Tibial artery (tissue), 4 donors: ENCODE results near the gene PALD1.
A peak's percentile ranks its signal among the peaks of the same experiment; 100 is the strongest.

Source experiments
- DNase-seq, 2 donors: peaks; one replicate each; pipeline ENCODE4 v3.0.0-alpha.2; 2019
- H3K27ac ChIP-seq, 2 donors: fragments of 200-600 bp; sonication (generic) in 1 of 2; 1 replicate in 1 of 2; 2 replicates in 1 of 2; pipeline ENCODE4 v1.5.1; 2018 to 2019; ENCODE audit warnings: mild to moderate bottlenecking in 1 of 2
- H3K27me3 ChIP-seq, 2 donors: fragments of 200-600 bp; sonication (generic) in 1 of 2; one replicate each; pipeline versions ENCODE4 v1.5.1 to v1.6.0; 2016 to 2019
- H3K36me3 ChIP-seq, 3 donors: fragments of 200-600 bp; sonication (generic) in 2 of 3; one replicate each; pipeline ENCODE4 v1.5.1; 2016 to 2019; ENCODE audit warnings: mild to moderate bottlenecking in 2 of 3
- H3K4me1 ChIP-seq, 4 donors: fragments of 200-600 bp; sonication (generic) in 2 of 4; 1 replicate in 3 of 4; 2 replicates in 1 of 4; pipeline ENCODE4 v1.5.1; 2016 to 2019
- H3K4me3 ChIP-seq, 2 donors: fragments of 200-600 bp; sonication (generic) in 1 of 2; 1 replicate in 1 of 2; 2 replicates in 1 of 2; pipeline ENCODE4 v1.5.1; 2018 to 2019; ENCODE audit warnings: mild to moderate bottlenecking in 2 of 2
- H3K9me3 ChIP-seq, 3 donors: fragments of 200-600 bp; sonication (generic) in 1 of 3; one replicate each; pipeline ENCODE4 v1.5.1; 2016 to 2019
- intact Hi-C: fragments of 100-400 bp; cut with DNase I; formaldehyde crosslinking; loops from one replicate; pipeline ENCODE4 v1.15.0; 2023; ENCODE audit warnings: low total_unique reads
- TF ChIP-seq, protein P1 (sequence below), 2 experiments: fragments of 200-600 bp in 1 of 2; fragments of 450-650 bp in 1 of 2; IDR thresholded peaks; one replicate each; pipeline ENCODE4 v1.5.1; 2017 to 2019; ENCODE audit warnings: antibody characterized with exemption in 2 of 2, mild to moderate bottlenecking in 1 of 2, moderate library complexity in 1 of 2

Gene PALD1

DNA sequence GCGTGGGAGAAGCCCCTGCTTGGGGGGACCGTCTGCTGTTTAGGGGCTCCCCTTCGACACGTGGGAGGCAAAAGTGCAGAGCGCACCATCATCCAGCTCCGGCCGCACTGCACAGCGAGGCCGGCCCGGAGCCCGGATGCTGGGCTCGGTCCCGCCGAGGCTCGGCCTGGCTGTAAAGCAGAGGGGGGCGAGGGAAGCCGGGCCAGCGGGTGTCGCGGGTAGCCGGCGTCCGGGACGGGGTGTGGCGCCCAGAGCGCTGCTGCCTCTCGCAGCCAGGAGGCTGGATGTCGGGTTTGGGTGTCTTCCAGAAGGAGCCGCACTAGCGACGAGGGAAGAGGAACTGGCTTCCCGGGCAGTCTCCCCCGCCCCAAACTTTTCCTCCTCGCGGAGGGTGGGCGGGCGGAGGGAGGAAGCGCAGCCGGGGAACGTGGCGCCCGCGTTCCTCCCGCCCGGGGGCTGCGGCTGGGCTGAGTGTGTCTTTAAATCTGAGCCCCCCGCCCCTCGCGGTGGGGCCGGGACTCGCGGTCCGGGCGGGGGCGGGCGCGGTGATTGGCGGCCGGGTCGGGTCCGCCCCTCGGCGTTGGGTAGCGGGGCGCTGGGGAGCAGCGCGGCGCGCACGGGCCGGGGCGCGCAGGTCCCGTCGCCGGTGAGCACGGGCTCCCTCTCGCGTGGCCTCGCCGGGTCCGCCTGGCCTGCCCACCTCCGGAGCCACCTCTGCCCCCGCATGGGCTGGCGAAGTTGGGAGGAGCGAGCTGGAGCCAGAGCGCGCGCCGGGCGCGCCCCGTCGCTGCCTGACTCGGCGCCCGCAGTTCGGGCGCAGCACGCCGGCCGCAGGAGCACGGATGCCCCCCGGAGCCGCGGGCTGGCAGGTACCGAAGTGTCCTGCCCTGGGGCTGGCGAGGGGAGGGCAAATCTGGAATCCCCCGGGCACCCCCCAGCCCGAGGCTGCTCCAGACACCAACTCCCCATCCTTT is at the start of gene PALD1:
Gene PALD1, plus strand, starts transcription at position 577 of the 974 bp plus-strand sequence. CDS start 47,185 bp downstream, outside the sequence.
- peak within 1 kb of the TSS; percentile 55 to 76 for H3K4me3 ChIP-seq
- no peaks in the 10 kb centered on the region for H3K36me3 ChIP-seq
- H3K27ac ChIP-seq: peak within 1 kb of the TSS; percentile 75 to 76
- no peaks in the 10 kb centered on the region for H3K27me3 ChIP-seq
- DNase-seq: peak; percentile 77 to 88
- H3K9me3 ChIP-seq: no peaks in the 10 kb centered on the region
- intact Hi-C loops: no loop called here
- TF ChIP-seq, protein P1, sequence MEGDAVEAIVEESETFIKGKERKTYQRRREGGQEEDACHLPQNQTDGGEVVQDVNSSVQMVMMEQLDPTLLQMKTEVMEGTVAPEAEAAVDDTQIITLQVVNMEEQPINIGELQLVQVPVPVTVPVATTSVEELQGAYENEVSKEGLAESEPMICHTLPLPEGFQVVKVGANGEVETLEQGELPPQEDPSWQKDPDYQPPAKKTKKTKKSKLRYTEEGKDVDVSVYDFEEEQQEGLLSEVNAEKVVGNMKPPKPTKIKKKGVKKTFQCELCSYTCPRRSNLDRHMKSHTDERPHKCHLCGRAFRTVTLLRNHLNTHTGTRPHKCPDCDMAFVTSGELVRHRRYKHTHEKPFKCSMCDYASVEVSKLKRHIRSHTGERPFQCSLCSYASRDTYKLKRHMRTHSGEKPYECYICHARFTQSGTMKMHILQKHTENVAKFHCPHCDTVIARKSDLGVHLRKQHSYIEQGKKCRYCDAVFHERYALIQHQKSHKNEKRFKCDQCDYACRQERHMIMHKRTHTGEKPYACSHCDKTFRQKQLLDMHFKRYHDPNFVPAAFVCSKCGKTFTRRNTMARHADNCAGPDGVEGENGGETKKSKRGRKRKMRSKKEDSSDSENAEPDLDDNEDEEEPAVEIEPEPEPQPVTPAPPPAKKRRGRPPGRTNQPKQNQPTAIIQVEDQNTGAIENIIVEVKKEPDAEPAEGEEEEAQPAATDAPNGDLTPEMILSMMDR (IDR thresholded peaks at IDR 0.05): peak; percentile 37 to 45
- peaks cover 4 to 54% (median 48%) of the 10 kb centered on the region in 4 donors for H3K4me1 ChIP-seq

DNA sequence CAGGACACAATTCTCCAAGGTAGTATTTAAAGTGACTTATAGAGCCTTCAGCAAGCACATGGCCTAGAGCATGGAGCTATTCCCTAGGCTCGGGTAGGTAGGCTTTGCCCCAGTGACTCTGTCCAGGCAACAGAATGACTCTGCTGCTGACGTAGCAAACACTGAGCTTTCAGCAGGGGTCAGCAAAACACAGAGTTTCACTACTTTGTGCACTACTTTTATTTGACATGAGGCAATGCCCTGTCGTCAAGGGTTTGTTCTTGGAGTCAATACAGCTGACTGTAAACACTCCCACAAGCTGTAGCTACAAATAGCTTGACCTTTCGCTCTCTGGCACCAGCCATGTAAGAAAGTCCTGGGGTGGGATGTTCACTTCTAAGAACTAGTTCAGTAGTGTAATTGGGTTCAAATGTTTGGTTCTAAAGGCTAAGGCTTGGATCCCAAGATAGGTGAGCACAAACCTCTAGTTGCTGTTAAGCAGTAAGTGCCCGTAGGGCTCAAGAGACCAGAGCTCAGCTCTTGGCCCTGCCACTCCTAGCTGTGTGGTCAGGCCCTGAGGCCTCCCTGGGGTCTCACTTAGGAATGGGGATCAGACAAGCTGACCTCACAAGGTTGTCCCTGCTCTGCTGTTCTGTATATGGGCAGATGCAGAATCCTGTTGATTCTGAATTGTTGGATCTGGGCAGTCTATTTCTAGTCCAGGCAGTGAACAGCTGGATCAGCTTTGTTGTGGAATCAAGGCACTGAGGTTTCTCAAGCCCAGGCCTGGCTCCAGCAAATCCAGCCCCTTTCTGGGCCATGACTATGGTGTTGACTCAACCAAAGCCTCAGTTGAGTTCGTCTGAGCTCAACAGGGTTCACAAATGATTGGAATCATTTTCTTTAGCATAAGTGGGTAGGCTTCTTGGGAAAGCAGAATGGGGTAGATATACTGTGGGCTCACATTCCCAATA is 47.8 kb upstream of the PALD1 start:
- no peak overlapping the region for H3K4me3 ChIP-seq
- peak; percentile 87 to 92 for DNase-seq
- no peaks in the 10 kb centered on the region for H3K9me3 ChIP-seq
- peaks cover 8 to 58% (median 35%) of the 10 kb centered on the region in 4 donors for H3K4me1 ChIP-seq
- no peaks in the 10 kb centered on the region for H3K27me3 ChIP-seq
- H3K27ac ChIP-seq: peak overlapping the region; percentile 80 to 82
- intact Hi-C loops: no loop called here
- TF ChIP-seq, protein P1 (IDR thresholded peaks at IDR 0.05): peak in 1 of 2 experiments; percentile 20
- peaks cover 24 to 44% (median 41%) of the 10 kb centered on the region in 3 donors for H3K36me3 ChIP-seq

DNA sequence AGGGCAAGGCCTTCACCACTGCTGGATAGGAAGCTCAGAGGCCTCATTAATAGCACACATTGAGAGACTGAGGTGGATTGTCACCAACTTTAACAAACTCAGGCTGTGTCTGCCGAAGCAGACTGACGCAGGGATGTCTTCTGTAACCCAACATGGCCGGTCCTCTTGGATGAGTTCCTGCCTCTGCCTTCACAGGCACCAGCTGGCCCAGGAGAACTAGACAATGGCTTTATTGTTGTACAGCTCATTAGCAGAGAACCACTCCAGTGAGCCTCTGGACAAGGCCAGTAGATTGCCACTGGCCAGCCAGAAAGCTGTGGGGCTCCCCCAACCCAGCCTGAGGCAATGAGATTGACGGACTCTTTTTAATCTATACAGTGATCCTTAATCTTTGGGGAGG is 46.5 kb upstream of the PALD1 start:
- intact Hi-C loops: no loop called here
- Histone ChIP-seq H3K9me3 (no peaks in the 10 kb centered on the region), H3K27ac (peak overlapping the region; percentile 80 to 82), H3K4me1 (peaks cover 8 to 58% (median 35%) of the 10 kb centered on the region in 4 donors), H3K4me3 (no peak overlapping the region), H3K36me3 (peaks cover 10 to 32% (median 27%) of the 10 kb centered on the region in 3 donors), H3K27me3 (no peaks in the 10 kb centered on the region)
- DNase-seq: no peak
- TF ChIP-seq, protein P1 (IDR thresholded peaks at IDR 0.05): no peak

DNA sequence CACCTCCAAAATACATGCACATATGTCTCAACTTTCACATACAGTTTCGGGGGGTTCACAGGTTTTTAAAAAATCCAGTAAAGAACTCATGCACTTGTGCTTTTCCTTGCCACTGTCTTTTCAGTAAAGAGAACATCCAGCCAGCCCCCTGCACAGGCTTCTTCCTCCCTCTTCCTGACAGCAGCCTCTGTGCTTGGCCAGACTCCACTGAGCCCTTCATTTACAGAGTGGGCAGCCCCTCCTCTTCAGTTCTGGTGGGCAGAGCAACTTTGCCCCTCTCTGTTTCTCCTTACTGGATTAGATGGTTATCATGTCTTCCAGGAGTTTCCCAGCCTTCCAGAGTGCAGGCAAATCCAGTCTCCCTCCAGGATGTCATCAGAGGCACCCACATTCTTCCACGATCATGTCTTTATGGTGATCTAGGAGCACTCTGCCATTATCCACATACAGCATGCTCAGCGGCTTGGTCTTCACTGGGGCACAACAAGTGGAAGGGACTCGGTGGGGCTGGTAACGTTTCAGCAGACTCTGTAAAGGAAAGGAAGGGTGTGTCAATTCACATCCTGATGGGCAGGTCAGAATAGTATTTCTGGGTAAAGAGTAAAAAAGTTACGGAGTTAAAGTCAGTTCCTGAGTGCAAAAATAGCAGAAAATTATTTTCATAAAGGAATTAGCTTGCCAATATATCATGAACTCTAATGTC is 45.9 kb upstream of the PALD1 start:
- Histone ChIP-seq H3K4me3 (no peak overlapping the region), H3K27ac (peak overlapping the region; percentile 80 to 82)
- intact Hi-C loops: no loop called here

More for the DNA sequence above, 45.9 kb upstream of the PALD1 start:
- Histone ChIP-seq H3K4me1 (peaks cover 8 to 58% (median 35%) of the 10 kb centered on the region in 4 donors), H3K27me3 (no peaks in the 10 kb centered on the region), H3K36me3 (peaks cover 9 to 28% (median 21%) of the 10 kb centered on the region in 3 donors), H3K9me3 (no peaks in the 10 kb centered on the region)
- no peak for DNase-seq
- TF ChIP-seq, protein P1 (IDR thresholded peaks at IDR 0.05): no peak
